GM12874 (cell line): ENCODE data around the gene TMEM63A.

Experiments used
- CTCF ChIP-seq: IDR thresholded peaks from 2 replicates; pipeline ENCODE4 v1.5.1; 2011; ENCODE audit warnings: low read depth, mild to moderate bottlenecking, control low read depth, low read length, moderate library complexity; ENCODE audit not compliant: insufficient read depth

TMEM63A gene

DNA sequence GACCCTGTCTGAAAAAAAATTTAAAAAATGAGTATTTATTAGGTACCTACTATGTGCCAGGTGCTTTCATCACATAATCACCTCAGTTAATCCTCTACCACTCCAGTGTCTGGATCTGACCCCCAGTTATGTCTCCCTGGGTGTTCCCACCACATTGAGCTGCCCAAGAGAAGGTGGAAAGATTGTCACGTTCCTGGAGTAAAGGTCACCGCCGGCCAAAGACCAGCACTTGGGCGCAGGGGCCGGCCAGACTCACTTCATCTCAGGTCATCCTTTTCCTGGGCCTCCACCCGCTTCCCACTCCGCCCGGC lies 41.2 kb upstream of the TMEM63A start:
- TF ChIP-seq CTCF: no peak

DNA sequence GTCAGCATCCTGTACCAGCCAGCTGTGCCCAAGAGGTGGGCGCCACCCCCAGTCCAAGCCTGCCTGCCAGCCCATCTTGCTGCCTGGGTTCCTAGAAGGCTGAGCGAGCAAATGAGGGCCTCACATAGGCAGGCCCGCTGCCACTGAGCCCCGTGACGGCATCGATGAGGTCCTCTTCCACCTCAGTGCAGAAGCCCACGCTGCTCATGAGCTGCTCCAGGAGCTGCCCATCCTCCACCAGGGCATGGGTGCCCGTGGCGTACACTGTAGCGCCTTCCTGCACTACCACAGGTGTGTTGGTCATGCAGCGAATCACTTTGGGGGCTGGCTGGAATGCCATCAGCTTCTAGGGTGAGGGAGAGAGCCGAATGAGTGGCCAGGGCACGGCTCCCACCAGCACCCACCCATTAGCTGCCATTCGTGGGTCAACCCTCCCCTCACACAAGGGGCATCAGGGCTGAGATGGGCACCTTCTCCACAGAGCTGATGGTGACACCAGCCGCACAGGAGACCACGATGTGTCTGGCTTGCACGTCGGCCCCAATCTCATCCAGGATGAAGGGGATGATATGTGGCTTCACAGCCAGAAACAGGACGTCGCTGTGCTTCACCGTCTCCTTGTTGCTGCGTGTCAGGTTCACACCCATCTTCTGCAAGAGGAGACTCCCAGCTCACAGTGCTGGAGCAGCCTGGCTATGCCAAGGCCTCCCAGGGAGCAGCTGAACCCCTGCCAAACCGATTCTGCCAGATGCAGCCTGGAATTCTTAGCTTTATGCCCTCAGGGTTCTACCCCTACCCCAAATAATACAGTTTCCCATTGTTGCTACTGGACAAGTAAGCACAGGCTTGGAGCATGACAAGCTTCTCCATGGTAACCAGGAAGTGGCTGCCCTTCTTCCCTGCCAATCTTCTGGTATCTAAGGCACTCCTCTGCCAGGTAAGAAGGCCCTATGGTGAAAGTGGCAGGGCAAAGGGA lies 39.8 kb upstream of the TMEM63A start:
- TF ChIP-seq CTCF: no peak

DNA sequence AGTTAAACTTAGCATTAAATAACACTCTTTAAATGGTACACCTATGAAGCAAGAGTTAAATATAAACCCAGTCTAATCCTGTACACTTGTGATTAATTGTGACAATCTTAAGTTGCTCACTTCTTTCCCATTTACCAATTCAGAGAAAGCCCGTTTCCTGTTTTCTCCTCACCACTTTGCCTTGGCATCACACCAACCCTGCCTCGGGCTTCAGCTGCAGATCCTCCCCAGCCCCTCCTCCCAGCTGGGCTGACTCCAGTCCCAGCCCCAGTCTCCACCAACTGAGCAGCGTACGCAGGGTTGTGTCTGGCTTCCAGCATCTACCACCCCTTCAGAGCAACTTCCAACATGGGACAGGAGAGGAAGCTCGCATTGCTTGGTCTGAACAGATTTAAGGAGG lies 37.7 kb upstream of the TMEM63A start:
- no peak for TF ChIP-seq CTCF

DNA sequence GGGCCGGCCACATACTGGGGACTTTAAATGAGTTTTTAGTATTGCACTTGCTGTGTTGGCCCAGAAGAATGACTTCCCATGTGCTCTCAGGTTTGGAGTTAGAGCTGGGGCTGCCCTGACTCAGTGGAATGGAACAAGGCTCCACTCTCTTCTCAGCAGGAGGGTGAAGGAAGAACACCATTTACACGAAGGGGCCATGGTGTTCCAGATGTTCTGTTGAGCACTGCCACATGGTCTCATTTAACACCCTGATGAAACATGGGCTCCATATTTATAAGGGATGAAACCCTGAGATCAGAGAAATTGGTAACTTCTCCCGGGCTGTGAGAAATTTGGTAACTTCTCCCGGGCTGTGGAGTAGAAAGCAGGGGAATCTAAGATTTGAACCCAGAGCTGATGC lies 36.1 kb upstream of the TMEM63A start:
- no peak for TF ChIP-seq CTCF

- TF ChIP-seq CTCF: no peak
Measured at GRCh38 chr1:225917536-225917935, 35.4 kb upstream of the TMEM63A start.

DNA sequence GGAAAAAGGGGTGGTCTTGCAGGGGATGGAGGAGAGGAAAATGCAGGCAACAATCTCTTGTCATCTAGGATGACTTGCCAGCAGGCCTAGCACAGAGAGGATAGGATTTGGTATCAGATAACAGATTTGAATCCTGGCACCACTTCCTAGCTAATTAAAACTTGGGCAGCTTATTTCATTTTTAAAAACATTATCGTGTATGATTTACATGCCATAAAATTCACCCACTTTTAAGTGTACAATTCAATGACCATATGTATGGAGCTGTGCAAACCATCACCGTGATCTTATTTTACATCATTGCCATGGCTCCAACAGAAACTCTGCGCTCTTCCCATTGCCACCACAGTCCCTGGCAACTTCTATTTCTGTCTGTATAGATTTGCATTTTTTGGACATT lies 34.9 kb upstream of the TMEM63A start:
- TF ChIP-seq CTCF: no peak

DNA sequence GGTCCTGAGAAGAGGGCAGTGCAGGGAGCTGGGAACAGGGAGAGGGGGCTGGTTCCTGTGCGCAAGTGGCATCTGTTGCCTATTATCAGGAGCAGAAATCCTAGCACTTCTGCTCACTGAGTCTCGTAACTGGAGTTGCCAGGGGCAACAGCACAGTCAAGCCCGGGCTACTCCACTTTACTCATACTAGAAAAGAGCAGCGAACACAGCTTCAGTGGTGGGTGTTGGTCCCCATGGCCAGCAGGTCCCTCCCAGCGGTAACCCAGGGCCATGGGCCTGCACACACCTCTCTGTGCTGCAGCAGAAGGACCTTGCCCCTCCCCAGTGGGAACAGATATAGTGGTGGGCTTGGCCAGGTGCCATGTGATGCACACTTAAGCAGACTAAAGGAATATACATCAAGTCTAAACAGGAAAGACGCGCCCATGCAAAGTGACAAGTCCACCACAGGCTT lies 33.4 kb upstream of the TMEM63A start:
- TF ChIP-seq CTCF: no peak
